HG03460 (cell line): ENCODE data around the gene COG4.

Experiments
- ATAC-seq: cut with Tn5 transposase; IDR thresholded peaks from one replicate; pipeline ENCODE4 v1.9.1; 2021; ENCODE audit not compliant: unreplicated experiment

COG4 gene

DNA sequence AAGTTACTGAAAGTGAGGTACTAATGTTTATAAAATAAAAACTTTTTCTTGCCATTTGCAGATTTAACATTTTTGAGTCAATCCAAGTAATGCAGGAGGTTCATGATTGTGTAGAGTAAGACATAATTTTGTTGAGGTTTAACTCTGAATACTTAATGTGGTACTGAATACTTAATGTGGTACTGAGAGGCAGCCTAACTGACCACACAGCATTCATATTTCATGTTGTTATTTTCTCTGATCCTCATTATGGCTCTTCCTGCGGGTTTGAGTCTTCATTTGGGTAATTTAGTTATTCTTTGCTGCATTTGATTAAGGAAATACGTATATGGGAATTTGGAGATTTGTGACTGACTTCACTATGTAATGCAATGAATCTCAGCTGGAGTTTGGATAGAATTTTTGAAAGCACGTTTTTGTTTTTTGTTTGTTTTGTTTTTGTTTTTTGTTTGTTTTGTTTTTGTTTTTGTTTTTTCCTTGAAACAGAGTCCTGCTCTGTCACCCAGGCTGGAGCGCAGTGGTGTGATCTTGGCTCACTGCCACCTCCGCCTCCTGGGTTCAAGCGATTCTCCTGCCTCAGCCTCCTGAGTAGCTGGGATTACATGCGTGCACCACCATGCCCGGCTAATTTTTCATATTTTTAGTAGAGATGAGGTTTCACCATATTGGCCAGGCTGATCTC lies 4.1 kb upstream of the COG4 start:
- no peak for ATAC-seq

DNA sequence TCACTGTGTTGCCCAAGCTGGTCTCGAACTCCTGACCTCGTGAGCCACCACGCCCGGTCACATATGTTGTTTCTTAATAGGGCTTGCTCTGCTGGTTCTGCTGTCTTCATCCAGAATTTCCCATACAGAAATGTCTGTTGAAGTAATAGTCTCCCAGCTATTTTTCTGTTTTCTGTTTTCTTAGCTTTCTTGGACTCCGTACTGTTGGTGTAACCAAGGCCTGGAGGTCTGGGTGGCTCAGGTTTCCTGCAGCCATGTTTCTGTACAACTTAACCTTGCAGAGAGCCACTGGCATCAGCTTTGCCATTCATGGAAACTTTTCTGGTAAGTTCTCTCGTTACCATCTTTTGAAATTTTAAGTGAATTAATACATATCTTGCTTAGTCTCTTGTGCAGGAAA lies 3.0 kb upstream of the COG4 start:
- no peak for ATAC-seq

DNA sequence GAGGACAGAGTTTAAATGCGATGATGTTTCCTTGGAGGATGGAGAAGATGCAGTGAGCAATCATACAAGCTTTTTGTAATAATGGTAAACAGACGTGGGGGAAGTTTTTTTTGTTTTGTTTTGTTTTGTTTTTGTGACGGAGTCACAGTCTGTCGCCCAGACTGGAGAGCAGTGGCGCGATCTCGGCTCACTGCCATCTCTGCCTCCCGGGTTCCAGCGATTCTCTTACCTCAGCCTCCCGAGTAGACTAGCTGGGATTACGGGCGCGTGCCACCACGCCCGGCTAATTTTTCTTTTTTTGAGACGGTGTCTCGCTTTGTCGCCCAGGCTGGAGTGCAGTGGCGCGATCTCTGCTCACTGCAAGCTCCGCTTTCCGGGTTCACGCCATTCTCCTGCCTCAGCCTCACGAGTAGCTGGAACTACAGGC lies 1.1 kb upstream of the COG4 start:
- ATAC-seq = peak; percentile 2

DNA sequence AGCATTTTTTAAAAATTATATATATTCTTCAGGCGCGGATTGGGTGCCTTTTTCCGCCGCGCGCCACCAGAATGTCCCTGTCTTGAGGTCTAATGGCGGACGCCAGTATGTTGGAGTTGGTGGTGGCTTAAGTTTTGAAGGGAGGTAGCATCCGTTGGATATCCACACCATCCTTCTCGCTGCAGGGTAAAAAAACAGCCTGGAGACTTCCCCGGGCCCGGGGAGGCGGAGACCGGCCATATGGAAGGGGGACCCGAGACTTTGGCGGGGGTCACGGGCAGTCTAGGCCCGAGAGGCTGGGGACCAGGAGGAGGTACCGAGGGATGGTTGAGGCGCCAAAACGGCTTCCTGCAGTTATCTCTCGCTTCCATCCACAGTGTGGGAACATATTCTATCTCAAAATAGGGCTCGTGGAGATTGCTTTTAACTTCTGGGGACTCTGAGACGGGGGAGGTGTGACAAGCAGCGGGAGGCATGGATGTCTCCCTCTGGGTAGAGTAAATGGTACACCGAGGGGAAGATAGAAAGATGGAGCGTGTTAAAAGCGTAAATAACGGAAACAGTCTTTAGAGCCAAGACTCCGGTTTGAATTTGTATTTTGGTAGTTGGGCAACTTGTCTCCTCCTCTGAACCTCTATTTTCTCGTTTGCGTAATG lies 517 bp upstream of the COG4 start, which contains the start of gene SF3B3:
TSS of gene SF3B3 (plus strand) at position 74 of the 656 bp plus-strand sequence. CDS start 2,841 bp downstream, outside the sequence.
- ATAC-seq = peak; percentile 46

DNA sequence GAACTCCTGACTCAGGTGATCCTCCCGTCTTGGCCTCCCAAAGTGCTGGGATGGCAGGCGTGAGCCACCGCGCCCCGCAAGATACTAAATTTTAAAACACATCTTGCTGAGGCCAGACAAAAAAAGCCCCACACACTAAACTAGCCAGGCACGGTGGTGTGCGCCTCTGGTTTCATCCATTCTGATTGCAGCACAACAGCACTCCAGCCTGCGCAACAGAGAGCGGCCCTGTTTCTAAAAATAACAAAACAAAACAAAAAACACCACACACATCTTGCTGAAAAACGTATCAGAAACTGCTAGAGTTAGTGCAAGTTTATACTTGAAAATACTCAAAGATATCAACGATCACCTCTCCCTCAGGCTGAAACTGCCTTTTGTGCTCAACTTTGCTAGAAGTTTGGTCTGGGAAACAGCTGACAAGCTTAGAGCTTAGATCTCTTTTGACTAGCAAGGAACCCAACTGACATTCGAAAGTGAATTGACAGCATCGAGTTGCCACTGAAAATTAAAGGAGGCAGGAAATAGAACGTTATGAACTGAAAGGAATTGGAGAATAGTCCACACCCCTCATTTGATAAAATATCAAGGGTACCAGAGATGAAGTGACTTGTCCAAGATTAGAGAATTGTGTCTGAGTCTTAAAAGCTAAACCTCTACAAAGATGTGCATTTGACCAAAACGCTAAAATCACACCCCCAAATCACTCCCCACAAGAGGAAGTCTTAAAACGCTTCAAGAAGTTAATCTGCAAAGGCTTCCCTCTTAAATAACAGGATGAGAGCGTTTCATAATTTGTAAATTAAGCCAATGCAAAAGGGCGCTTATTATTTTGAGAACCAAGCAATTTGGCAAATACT lies 908 bp downstream of the COG4 start:
- ATAC-seq = no peak

DNA sequence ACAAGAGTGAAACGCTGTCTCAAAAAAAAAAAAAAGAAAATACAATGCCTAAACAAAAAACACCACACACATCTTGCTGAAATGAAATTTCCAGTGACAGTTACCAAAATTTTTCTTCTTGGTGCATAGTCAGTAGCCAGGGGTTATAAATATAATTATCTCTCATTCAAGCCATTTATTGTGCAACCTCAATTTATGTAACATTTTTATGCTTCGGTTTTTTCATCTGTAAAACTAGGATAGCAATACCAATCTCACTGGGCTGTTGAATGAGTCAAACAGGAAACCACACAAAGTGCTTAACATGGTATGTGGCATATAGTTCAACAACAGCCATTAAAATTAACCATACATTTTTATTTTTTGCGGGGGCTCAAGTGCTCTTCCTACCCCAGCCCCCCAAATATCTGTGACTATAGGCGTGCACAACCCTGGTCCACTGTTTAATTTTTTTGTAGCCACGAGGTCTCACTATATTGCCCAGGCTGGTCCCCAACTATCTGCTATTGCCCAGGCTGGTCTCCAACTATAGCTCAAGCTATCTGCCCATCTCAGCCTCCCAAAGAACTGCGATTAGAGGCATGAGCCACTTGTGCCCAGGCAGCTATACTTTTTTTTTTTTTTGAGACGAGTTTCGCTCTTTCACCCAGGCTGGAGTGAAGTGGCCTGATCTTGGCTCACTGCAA lies 2.6 kb downstream of the COG4 start:
- ATAC-seq = no peak

DNA sequence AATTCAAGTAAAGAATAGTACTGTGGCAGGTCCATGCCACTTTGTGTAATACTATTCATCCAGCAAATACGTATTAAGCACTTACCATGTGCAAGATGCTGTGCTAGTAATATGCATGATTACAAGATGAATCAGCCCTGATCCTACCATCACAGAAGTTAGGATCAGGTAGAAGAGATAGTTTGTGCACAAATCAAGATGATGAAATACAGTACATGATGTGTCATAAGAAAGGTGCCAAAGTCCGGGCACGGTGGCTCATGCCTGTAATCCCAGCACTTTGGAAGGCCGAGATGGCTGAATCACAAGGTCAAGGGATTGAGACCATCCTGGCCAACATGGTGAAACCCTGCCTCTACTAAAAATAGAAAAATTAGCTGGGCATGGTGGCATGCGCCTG lies 10.9 kb downstream of the COG4 start:
- no peak for ATAC-seq

DNA sequence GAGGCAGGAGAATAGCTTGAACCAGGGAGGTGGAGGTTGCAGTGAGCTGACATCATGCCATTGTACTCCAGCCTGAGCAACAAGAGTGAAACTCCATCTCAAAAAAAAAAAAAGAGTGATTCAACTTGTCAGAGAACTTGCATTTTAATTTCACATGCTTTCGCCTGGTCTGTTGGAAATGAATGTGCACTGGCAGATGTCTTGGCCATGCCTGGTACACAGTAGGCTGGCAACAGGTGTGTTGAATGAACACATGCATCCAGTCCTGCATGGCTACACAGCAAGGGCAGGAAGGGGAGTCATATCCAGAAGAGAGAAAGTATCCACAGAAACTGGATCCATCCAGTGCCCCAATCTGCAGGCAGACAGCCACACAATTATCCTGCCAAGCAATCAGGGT lies 11.5 kb downstream of the COG4 start:
- ATAC-seq = no peak

DNA sequence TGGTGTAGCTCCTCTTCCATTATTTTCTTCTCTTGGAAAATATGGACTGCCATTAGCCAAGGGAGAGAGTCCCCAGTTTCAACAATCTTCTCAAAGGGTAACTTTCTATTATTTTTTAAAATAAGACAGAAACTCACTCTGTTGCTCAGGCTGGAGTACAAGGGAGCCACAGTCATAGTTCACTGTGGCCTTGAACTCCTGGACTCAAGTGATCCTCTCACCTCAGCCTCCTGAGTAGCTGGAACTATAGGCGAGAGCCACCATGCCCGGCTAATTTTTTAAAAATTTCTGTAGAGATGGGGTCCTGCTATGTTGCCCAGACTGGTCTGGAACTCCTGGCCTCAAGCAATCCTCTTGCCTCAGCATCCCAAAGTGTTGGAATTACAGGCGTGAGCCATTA lies 13.1 kb downstream of the COG4 start:
- no peak for ATAC-seq

DNA sequence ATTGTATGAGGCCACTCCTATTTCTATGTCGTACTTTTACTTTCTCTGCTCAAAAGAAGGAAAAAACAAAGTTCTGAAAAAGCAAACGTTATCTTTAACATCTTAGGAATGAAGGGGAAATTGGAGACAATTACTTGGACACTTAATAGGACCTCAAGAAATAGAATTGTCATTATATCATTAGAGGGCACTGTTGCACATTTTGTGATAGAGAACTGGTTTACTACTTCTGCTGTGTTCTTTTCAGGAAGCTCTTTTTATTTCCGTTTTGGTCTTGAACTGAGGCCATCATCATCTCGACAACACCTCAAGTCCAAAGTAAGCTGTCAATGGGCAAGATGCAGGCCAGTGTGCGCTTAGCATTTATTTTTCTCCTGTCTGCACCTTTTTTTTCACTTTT lies 14.6 kb downstream of the COG4 start:
- ATAC-seq = no peak

DNA sequence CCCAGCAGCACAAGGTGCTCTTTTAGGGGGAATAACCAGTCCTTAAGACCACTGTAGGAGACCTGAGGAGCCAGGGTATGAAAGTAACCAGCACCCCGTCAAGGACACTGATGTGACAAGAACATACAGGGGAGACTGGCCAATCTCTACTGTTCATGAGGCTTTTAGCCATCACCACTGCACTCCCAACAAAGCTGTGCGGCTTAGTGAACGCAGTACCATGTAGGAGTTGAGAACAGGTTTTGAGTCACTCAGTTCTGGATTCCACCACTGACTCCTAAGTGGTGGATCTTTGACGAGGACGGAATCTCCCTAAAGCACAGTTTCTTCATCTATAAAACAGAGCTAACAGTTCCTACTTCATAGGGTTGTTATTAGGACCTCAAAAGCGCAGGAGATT lies 26.8 kb downstream of the COG4 start:
- no peak for ATAC-seq

DNA sequence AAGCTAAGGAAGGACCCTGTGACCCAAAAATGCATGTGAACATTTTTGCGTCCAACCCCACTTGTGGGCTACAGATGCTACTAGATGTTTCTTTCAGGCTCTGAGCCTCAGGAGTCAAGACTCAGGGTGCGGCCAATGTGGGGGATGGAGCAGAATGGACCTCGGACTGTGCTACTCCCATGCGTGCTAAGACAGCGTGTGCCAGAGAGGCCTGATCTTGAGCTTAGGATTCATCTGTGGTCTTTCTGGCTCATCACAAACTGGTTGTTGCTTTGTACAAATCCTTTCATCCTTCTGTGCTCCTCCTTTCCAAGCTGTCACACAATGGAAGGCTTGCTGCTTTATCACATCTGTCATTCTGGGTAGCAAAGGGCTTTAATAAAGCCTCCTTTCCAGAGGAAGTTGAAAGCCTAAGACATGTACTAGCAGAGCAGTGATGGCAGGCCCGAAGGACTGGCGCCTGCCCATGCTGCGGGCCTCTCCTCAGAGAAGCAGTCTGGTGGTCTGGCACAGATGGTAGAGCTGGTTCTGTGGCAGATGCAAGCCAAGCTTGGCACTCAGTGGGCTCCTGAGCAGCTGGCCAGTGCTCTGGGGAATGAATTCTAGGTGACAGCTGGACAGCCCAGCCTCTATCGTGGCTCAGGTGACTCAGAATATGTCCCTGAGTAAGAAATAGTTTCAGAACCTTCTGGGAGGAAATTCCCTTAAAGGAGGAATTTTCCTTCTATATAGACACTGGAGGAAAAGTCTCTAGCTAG lies 27.8 kb downstream of the COG4 start:
- no peak for ATAC-seq

DNA sequence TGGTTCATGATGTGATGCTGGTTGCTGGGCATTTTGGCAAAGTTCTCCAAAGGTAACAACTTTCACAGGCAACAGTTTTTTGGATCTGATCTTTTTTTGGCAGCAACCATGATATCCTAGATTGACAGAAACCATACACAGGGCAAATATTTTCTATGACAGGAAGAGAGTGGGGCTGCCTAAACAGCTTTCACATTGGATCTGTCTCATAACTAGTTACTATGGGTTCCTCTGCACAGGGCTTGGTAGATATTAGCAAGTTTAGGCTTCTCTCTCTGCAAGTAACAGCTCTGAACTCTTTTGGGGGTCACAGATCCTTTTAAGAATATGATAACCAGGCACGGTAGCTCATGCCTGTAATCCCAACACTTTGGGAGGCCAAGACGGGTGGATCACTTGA lies 28.6 kb downstream of the COG4 start:
- no peak for ATAC-seq

DNA sequence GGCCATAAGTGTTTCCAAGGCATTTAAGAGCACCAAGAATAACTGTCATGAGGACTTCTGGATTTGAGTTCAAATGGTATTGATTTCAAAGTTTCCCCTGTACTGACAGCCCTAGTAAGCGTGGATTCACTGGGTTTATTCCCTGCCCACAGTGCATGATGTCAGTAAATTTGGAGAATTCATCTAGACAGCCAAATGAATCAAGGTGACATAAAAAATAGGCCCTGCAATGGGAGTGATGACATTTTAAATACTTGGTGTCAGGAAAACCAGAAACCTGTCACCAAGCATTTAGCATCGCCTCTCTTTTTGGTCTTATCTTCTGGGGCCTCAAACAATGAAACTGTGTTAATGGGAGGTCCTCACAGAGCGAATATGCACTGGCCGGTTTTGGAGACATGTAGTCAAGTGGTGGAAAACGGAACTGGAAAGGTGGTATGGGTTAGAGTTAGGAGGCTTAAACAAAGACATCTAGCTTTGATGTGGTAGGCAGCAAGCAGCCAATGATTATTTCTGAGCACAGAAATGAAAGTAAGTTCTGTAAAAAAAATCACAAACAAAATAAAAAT lies 29.1 kb downstream of the COG4 start:
- ATAC-seq = no peak

DNA sequence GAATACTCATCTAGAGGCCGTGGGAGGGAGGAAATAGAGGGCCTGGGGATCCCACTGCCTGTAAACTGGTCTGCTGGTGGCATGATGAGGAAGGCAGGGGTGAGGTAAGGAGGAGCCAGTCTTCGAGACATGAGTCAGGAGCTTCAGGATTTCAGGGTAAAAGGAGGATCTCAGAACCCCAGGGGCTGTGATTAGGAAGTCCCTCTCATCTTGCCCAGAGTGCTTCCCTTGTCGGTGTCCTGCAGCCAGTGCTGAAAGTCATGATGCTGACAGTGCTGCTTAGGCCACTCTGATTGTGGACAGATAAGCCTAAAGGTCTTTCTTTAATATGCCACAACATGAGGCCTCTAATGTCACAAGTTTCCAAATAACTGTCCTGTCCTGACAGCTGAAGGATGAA lies 29.6 kb downstream of the COG4 start:
- no peak for ATAC-seq

DNA sequence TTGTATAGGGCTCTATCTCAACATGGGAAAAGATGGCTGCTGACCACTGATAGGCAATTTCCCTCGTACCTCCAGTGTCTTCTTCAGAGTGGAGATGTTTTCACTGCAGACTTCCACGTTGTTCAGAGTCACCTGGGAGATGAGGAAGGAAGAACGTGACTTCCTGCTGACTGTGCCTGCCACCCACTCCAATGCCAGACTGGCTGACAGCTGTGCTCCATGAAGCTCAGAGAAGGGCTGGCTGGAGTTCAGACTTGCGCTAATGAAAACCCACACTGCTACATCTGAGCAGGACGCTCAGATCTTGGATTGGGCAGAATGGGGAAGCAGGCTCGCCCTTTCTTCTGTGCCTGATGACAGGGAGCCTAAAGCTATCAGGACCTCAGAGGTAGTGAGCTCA lies 33.1 kb downstream of the COG4 start:
- no peak for ATAC-seq

DNA sequence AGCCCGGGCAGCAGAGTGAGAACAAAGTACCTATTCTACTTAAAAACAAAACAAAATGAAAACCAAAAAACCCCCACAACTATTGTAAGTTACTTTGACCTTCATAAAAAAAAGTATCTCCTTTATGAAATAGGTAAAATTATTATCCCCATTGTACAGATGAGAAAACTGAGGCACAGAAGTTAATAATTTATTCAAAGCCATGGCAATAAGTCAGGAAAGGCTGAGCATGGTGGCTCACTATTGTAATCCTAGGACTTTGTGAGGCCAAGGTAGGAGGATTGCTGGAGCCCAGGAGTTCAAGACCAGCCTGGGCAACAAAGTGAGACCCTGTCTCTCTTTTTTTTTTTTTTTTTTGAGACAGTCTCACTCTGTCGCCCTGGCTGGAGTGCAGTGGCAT lies 38.5 kb downstream of the COG4 start:
- ATAC-seq = no peak

DNA sequence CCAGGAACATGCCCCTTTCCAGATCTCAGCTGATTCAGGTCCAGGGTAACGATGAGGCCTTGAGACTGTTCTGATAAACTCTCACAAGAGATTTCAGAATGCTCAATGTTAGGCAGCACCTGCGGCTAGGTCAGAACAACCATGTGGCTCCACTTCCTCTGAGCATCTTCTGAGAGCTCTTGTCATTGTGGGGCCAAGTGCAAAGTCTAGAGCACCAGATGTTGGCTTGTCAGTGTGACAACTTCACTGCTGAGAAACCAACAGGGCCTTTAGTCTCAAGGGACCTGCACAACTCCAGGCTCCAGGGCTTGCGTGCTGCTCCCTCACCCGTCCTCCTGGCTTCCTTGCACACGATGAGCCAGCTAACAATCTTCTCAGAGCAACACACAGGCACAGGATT lies 39.9 kb downstream of the COG4 start:
- no peak for ATAC-seq

DNA sequence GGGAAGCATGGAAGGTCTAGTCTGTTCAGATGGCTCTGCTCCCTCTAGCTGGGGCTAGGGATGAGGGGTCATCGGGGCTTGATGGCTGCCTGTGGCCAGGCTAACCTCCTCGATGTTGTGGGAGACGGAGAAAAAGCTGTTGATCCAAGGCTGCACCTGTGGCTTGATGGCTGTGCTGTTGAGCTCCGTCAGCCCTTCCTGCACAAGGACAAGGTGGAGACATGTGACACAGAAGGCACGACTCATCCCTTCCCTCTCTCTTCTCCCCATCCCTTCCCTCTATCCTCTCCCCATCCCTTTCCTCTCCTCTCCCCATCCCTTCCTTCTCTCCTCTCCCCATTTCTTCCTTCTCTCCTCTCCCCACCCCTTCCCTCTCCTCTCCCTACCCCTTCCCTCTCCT lies 40.7 kb downstream of the COG4 start:
- no peak for ATAC-seq

DNA sequence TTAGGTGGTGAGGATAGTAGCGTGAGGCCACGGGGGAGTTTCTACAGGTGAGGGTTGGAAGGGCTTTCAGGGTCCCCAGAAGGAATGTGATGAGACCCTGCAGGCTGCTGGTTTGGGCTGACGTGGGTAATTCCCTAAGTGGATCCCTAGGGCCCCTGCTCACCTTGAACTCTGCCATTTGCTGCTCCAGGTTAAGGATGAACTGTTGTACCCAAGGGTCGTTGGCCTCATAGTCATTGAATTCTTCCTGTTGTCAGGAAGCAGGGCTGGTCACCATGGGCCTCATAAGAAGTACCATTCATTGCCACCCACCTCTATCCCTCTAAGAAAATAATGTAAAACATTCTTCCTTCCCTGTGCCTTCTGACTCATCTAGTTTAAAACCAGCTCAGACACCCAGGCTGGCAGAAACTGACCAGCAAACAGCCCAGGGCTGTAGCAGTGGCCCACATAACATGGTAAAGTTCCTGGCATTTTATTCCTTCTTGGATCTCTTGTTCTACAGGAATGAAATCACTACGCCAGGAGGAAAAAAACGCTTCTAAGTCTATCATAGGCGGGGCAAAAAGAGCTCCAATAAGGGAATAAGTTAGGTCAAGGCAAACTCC lies 41.3 kb downstream of the COG4 start:
- ATAC-seq = no peak
